Activated T-helper 2 cell treated with anti-CD3 and anti-CD28 coated beads, Interferon-gamma antibody, Interleukin-2, Interleukin-4, amounts not matched to agents 10 μg/mL and 5 μg/mL and 100 μg/mL, durations not matched to agents 14 hours and 24 hours and 36 hours (primary cell): ENCODE data around the gene ZNF76. TPM values are rescaled to one million over a fixed set of nuclear protein-coding genes. Genes with fewer than 3 reads are reported as not detected.

Experiments used
- DNase-seq: peaks from one replicate; pipeline ENCODE4 v3.0.0; 2021; ENCODE audit warnings: low spot score
- H3K27ac Mint-ChIP-seq: one replicate; pipeline ENCODE4 v1.8.0; 2021; ENCODE audit warnings: mixed read lengths
- H3K27me3 Mint-ChIP-seq: one replicate; pipeline ENCODE4 v1.8.0; 2021; ENCODE audit warnings: low read depth, mixed read lengths
- H3K36me3 Mint-ChIP-seq: one replicate; pipeline ENCODE4 v1.8.0; 2021; ENCODE audit warnings: low read depth, mixed read lengths
- H3K4me1 Mint-ChIP-seq: one replicate; pipeline ENCODE4 v1.8.0; 2021; ENCODE audit warnings: low read depth, mixed read lengths
- H3K4me3 Mint-ChIP-seq: one replicate; pipeline ENCODE4 v1.8.0; 2021; ENCODE audit warnings: low read depth, mild to moderate bottlenecking, moderate library complexity, mixed read lengths
- H3K9me3 Mint-ChIP-seq: one replicate; pipeline ENCODE4 v1.8.0; 2021; ENCODE audit warnings: mixed read lengths
- intact Hi-C: fragments of 100-400 bp; cut with micrococcal nuclease; formaldehyde crosslinking; loops from one replicate; pipeline ENCODE4 v1.15.1; 2023
- total RNA-seq: library from RNA; stranded (reverse); gene quantifications from 2 replicates; pipeline ENCODE4 v1.2.3, GENCODE V29; 2022

The ZNF76 gene
- total RNA-seq, 1 donor from 2014 or later: 37.5 TPM

DNA sequence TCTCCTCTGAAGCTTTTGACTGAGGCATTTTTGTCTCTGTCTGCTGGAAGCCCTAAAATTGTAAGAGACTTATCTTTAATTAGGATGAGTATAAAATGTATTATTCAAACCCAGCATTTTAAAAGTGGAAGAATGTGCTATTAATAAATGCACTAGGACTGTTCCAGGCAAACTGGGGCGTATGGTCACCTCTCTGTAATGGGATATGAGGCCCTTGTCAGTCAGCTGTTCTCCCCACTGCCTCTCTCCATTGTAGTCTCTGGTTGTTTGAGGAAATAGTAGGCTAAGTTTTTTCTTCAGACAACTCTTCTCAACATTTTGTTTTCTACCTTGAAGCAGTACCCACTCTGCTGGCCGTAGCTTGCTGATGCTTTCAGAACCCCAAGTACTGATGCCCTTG lies 23.8 kb downstream of the ZNF76 start:
- intact Hi-C loops: no loop called here
- no peaks in the 10 kb centered on the region for H3K9me3 Mint-ChIP-seq
- H3K27ac Mint-ChIP-seq: no peak overlapping the region
- H3K4me3 Mint-ChIP-seq: no peak overlapping the region
- H3K27me3 Mint-ChIP-seq: no peaks in the 10 kb centered on the region
- H3K36me3 Mint-ChIP-seq: peaks cover 51% of the 10 kb centered on the region
- no peaks in the 10 kb centered on the region for H3K4me1 Mint-ChIP-seq
- DNase-seq: no peak

GRCh38 chr6:35287671-35288396 lies 28.3 kb downstream of the ZNF76 start:
- H3K4me3 Mint-ChIP-seq: no peak overlapping the region
- H3K36me3 Mint-ChIP-seq: peaks cover 65% of the 10 kb centered on the region
- H3K27ac Mint-ChIP-seq: no peak overlapping the region
- no peaks in the 10 kb centered on the region for H3K27me3 Mint-ChIP-seq
- DNase-seq: no peak
- no peaks in the 10 kb centered on the region for H3K9me3 Mint-ChIP-seq
- intact Hi-C loops: no loop called here
- H3K4me1 Mint-ChIP-seq: no peaks in the 10 kb centered on the region

DNA sequence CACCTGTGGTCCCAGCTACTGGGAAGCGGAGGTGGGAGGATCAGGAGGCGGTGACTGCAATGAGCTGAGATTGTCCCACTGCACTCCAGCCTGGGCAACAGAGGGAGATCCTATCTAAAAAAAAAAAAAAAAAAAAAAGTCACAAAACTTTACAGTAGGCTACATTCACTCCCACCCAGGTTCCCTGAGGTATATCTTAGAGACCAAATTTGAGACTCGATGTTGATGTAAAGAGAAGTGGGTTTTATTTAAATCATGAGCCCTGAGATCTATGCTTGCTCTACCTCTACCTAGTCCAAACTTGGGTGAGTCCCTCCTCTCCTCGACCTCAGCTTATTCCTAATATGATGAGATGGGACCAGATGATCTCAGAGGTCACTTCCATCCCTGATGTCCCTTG lies 29.3 kb downstream of the ZNF76 start:
- no peaks in the 10 kb centered on the region for H3K27me3 Mint-ChIP-seq
- H3K4me3 Mint-ChIP-seq: no peak overlapping the region
- no peaks in the 10 kb centered on the region for H3K4me1 Mint-ChIP-seq
- H3K36me3 Mint-ChIP-seq: peaks cover 58% of the 10 kb centered on the region
- DNase-seq: no peak
- no peak overlapping the region for H3K27ac Mint-ChIP-seq
- intact Hi-C loops: no loop called here
- H3K9me3 Mint-ChIP-seq: no peaks in the 10 kb centered on the region

DNA sequence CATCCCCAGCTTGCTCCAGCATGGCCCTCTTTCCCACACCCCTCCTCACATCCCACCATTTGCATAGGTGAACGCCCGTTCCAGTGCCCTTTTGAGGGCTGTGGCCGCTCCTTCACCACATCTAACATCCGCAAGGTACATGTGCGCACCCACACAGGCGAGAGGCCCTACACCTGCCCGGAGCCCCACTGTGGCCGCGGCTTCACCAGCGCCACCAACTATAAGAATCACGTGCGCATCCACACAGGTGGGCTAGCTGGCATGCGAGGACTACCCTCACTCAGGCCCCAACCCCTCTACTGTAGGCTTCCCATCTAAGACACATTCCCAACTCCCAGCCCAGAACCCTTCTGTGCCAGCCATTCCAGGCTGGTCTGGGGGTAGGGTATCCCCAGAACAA lies 32.0 kb downstream of the ZNF76 start:
- Mint-ChIP-seq H3K27me3 (no peaks in the 10 kb centered on the region), H3K27ac (no peak overlapping the region), H3K36me3 (peaks cover 61% of the 10 kb centered on the region), H3K9me3 (no peaks in the 10 kb centered on the region), H3K4me3 (no peak overlapping the region), H3K4me1 (peaks cover 4% of the 10 kb centered on the region)
- intact Hi-C loops: no loop called here
- no peak for DNase-seq

DNA sequence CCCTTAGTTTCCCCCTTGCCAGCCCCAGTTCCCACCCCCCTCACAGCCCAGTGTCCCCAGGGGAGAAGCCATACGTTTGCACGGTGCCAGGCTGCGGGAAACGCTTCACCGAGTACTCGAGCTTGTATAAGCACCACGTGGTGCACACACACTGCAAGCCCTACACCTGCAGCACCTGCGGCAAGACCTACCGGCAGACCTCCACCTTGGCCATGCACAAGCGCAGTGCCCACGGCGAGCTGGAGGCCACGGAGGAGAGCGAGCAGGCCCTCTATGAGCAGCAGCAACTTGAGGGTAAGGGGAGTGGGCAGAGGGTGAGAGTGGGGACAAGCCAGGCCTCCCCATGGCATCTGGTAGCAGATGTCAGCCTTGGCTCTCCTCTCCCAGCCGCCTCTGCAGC lies 33.0 kb downstream of the ZNF76 start:
- no peaks in the 10 kb centered on the region for H3K27me3 Mint-ChIP-seq
- H3K4me1 Mint-ChIP-seq: peaks cover 8% of the 10 kb centered on the region
- H3K27ac Mint-ChIP-seq: no peak overlapping the region
- intact Hi-C loops: no loop called here
- H3K9me3 Mint-ChIP-seq: no peaks in the 10 kb centered on the region
- H3K4me3 Mint-ChIP-seq: no peak overlapping the region
- H3K36me3 Mint-ChIP-seq: peaks cover 55% of the 10 kb centered on the region
- no peak for DNase-seq

GRCh38 chr6:35293681-35294080 lies 34.1 kb downstream of the ZNF76 start:
- no peak overlapping the region for H3K27ac Mint-ChIP-seq
- peaks cover 56% of the 10 kb centered on the region for H3K36me3 Mint-ChIP-seq
- DNase-seq: no peak
- intact Hi-C loops: no loop called here
- no peak overlapping the region for H3K4me3 Mint-ChIP-seq
- peaks cover 10% of the 10 kb centered on the region for H3K4me1 Mint-ChIP-seq
- no peaks in the 10 kb centered on the region for H3K27me3 Mint-ChIP-seq
- H3K9me3 Mint-ChIP-seq: no peaks in the 10 kb centered on the region

- Mint-ChIP-seq H3K27ac (no peak overlapping the region), H3K4me1 (peaks cover 16% of the 10 kb centered on the region), H3K9me3 (no peaks in the 10 kb centered on the region), H3K4me3 (no peak overlapping the region), H3K27me3 (no peaks in the 10 kb centered on the region), H3K36me3 (peaks cover 58% of the 10 kb centered on the region)
- intact Hi-C loops: no loop called here
- DNase-seq: no peak
Observed at GRCh38 chr6:35294308-35294945, 34.9 kb downstream of the ZNF76 start.

DNA sequence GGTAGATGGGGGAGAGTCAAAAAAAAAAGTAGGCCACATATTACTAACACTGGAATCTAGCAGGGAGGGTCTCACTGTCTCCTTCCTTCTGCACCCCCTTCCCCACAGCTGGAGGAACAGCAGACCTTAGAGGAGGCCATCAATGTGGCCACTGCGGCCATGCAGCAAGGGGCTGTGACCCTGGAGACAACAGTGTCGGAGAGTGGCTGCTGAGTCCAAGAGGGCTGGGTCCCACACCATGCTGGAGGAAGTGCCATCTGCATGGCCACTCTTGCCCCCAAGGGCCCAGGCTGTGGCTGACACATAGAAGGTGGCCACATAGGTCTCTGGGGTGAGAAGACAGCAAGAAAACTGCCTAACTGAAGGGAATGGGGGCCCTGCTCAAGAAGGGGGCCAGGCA lies 35.5 kb downstream of the ZNF76 start:
- Mint-ChIP-seq H3K36me3 (peaks cover 60% of the 10 kb centered on the region), H3K9me3 (no peaks in the 10 kb centered on the region)
- intact Hi-C loops: no loop called here

GRCh38 chr6:35295521-35296315 lies 36.2 kb downstream of the ZNF76 start:
- peaks cover 28% of the 10 kb centered on the region for H3K4me1 Mint-ChIP-seq
- H3K27me3 Mint-ChIP-seq: no peaks in the 10 kb centered on the region
- intact Hi-C loops: no loop called here
- DNase-seq: no peak
- no peak overlapping the region for H3K27ac Mint-ChIP-seq
- H3K4me3 Mint-ChIP-seq: no peak overlapping the region
- no peaks in the 10 kb centered on the region for H3K9me3 Mint-ChIP-seq
- peaks cover 61% of the 10 kb centered on the region for H3K36me3 Mint-ChIP-seq

More for the DNA sequence above, 35.5 kb downstream of the ZNF76 start:
- H3K27me3 Mint-ChIP-seq: no peaks in the 10 kb centered on the region
- no peak overlapping the region for H3K27ac Mint-ChIP-seq
- H3K4me3 Mint-ChIP-seq: no peak overlapping the region
- DNase-seq: no peak
- H3K4me1 Mint-ChIP-seq: peaks cover 21% of the 10 kb centered on the region

GRCh38 chr6:35296931-35297600 lies 37.5 kb downstream of the ZNF76 start:
- no peaks in the 10 kb centered on the region for H3K9me3 Mint-ChIP-seq
- peaks cover 36% of the 10 kb centered on the region for H3K4me1 Mint-ChIP-seq
- H3K27ac Mint-ChIP-seq: peak overlapping the region; percentile 87
- intact Hi-C loops: loop anchor here (1.0 kb wide), 3 partner anchors 30 to 152 kb away; partner anchors contain the start of gene PPARD
- no peaks in the 10 kb centered on the region for H3K27me3 Mint-ChIP-seq
- peaks cover 56% of the 10 kb centered on the region for H3K36me3 Mint-ChIP-seq
- DNase-seq: no peak
- peak overlapping the region; percentile 79 for H3K4me3 Mint-ChIP-seq

DNA sequence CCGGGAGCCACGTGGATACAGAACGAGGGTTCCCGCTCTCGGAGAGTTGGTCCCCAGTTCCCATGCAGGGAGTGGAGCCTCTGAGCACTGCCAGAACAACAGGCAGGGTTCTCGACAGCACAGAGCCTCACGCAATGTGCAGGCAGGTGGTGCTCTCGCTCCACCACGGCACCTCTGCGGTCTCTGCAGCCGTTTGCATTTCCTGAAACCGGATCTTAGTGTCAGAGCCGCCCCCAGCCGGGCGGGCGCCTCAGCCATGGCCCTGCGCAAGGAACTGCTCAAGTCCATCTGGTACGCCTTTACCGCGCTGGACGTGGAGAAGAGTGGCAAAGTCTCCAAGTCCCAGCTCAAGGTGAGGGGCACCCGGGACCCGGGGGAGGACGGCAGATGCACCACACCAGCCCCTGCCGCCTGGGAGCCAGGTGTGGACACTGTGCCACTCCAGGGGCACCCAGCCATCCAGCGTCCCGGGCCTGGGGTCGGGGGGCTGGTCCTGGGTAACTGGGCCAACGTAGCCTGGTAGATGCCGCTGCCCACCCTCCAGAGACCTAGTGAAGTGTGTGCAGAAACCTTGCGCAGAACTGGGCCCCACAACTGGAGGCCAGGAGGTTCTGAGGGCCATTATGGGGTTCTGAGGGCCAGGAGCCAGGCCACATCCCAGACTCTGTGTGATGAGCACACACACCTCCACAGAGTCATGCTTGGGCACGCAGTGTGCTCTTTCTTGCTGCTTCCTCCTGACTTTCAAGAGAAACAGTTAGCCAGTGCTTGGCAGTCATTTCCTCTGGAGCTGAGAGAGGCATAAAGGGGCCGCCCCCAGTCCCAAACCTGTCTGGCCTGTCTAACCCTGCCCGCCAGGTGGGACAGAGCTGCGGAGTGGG lies 38.3 kb downstream of the ZNF76 start, which contains the start of gene DEF6:
DEF6 (plus strand) TSS at position 218 of the 881 bp plus-strand sequence; CDS start at position 257, 39 bp downstream.
- Mint-ChIP-seq H3K27me3 (no peaks in the 10 kb centered on the region), H3K9me3 (no peaks in the 10 kb centered on the region), H3K36me3 (peaks cover 51% of the 10 kb centered on the region), H3K4me3 (peak within 1 kb of the TSS; percentile 79), H3K4me1 (peaks cover 38% of the 10 kb centered on the region), H3K27ac (peak within 1 kb of the TSS; percentile 87)
- intact Hi-C loops: loop anchor here (1.0 kb wide), 3 partner anchors 29 to 151 kb away; partner anchors contain the start of gene PPARD
- DNase-seq: peak; percentile 85
